Tibial nerve (tissue), 4 donors: ENCODE measurements around the gene BAK1. TPM values are rescaled to one million over a fixed set of nuclear protein-coding genes. Genes with fewer than 3 reads are reported as not detected.

Experiments
- DNase-seq, 2 donors: peaks; one replicate each; pipeline ENCODE4 v3.0.0-alpha.2; 2019; ENCODE audit warnings: low spot score in 2 of 2
- H3K27ac ChIP-seq, 4 donors: fragments of 200-600 bp; sonication (generic) in 3 of 4; one replicate each; pipeline ENCODE4 v1.5.1; 2017 to 2019; ENCODE audit warnings: mild to moderate bottlenecking in 1 of 4
- H3K27me3 ChIP-seq, 2 donors: fragments of 200-600 bp; sonication (generic) in 1 of 2; one replicate each; pipeline versions ENCODE4 v1.5.1 to v1.6.0; 2017 to 2019
- H3K36me3 ChIP-seq, 3 donors: fragments of 200-600 bp; sonication (generic); one replicate each; pipeline ENCODE4 v1.5.1; 2018 to 2019
- H3K4me1 ChIP-seq, 4 donors: fragments of 200-600 bp; sonication (generic) in 3 of 4; one replicate each; pipeline ENCODE4 v1.5.1; 2017 to 2019
- H3K4me3 ChIP-seq, 4 donors: fragments of 200-600 bp; sonication (generic) in 3 of 4; one replicate each; pipeline ENCODE4 v1.5.1; 2017 to 2019; ENCODE audit warnings: mild to moderate bottlenecking in 1 of 4, moderate library complexity in 1 of 4
- H3K9me3 ChIP-seq, 4 donors: fragments of 200-600 bp; sonication (generic) in 3 of 4; one replicate each; pipeline ENCODE4 v1.5.1; 2017 to 2019
- EP300 ChIP-seq, 2 donors: sonication (generic); formaldehyde crosslinking; IDR thresholded peaks; one replicate each; pipeline ENCODE4 v1.6.1; 2017; ENCODE audit warnings: antibody characterized with exemption in 2 of 2, mild to moderate bottlenecking in 1 of 2
- POLR2A ChIP-seq, 2 donors: fragments of 450-650 bp; IDR thresholded peaks; one replicate each; pipeline ENCODE4 v1.6.1; 2017; ENCODE audit warnings: antibody characterized with exemption in 2 of 2, mild to moderate bottlenecking in 2 of 2, moderate library complexity in 2 of 2
- WGBS, 2 donors: methylation state at CpG; one replicate each; pipeline ENCODE4 v1.1.5; 2018; 5-methylcytosine and 5-hydroxymethylcytosine counted together
- total RNA-seq, 4 donors: library from RNA; depleted of rRNA; stranded (reverse); fragments of >200 nt; gene quantifications; one replicate each; pipeline ENCODE4 v1.1.0, GENCODE V29; 2016
- TF ChIP-seq, protein P1 (sequence below), 5 experiments: fragments of 200-600 bp in 3 of 5; fragments of 450-650 bp in 2 of 5; sonication (generic) in 3 of 5; IDR thresholded peaks; one replicate each; pipeline ENCODE4 v1.5.1; 2016 to 2019; ENCODE audit warnings: antibody characterized with exemption in 5 of 5, mild to moderate bottlenecking in 3 of 5, moderate library complexity in 2 of 5

The BAK1 gene
- total RNA-seq, 4 donors from 2014 or later: 7.9 to 15.3 (median 10.1) TPM

DNA sequence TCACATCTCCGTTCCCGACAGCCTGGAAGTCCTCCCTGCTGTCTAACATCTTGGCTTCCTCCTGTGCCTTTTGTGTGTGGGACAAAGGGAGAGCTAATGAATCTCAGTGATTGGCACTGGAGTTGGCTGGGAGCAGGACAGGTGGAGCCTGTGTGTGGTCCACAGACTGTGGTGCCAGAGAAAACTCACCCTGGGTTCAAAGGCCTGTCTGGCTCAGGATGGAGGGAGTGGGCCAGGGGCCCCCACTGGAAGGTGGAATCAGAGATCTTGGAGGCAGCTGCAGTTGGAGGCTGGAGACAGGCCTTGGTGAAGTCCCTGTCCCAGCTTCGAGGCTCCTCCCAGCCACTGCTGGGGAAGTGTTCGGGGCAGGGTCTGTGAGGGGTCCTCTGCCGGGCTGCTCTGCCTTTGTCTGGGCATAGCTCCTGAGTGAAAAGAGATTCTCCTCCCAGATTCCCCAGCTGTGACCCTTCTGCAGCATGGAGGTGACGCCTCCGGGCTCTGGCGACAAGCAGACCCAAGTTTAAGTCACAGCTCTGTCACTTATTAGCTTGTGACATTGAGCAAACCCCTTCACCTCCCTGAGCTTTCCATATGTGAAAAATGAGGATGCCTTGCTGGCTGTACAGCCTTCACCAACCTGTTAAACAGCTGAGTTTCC, 27.2 kb upstream of the BAK1 start:
- H3K4me3 ChIP-seq: no peak overlapping the region
- no peaks in the 10 kb centered on the region for H3K36me3 ChIP-seq
- H3K27ac ChIP-seq: peak overlapping the region; percentile 50 to 94 (median 80)
- no peak for DNase-seq
- H3K4me1 ChIP-seq: peaks cover 0 to 59% (median 49%) of the 10 kb centered on the region in 4 donors
- 44 to 51% methylated on average over 8 of the region's 8 CpGs for WGBS, 2 donors
- H3K27me3 ChIP-seq: no peaks in the 10 kb centered on the region
- H3K9me3 ChIP-seq: peaks cover 0 to 14% (median 0%) of the 10 kb centered on the region in 4 donors
- TF ChIP-seq, protein P1, sequence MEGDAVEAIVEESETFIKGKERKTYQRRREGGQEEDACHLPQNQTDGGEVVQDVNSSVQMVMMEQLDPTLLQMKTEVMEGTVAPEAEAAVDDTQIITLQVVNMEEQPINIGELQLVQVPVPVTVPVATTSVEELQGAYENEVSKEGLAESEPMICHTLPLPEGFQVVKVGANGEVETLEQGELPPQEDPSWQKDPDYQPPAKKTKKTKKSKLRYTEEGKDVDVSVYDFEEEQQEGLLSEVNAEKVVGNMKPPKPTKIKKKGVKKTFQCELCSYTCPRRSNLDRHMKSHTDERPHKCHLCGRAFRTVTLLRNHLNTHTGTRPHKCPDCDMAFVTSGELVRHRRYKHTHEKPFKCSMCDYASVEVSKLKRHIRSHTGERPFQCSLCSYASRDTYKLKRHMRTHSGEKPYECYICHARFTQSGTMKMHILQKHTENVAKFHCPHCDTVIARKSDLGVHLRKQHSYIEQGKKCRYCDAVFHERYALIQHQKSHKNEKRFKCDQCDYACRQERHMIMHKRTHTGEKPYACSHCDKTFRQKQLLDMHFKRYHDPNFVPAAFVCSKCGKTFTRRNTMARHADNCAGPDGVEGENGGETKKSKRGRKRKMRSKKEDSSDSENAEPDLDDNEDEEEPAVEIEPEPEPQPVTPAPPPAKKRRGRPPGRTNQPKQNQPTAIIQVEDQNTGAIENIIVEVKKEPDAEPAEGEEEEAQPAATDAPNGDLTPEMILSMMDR (IDR thresholded peaks at IDR 0.05): no peak
- TF ChIP-seq POLR2A (IDR thresholded peaks at IDR 0.05) (no peak), EP300 (IDR thresholded peaks at IDR 0.05) (no peak)

DNA sequence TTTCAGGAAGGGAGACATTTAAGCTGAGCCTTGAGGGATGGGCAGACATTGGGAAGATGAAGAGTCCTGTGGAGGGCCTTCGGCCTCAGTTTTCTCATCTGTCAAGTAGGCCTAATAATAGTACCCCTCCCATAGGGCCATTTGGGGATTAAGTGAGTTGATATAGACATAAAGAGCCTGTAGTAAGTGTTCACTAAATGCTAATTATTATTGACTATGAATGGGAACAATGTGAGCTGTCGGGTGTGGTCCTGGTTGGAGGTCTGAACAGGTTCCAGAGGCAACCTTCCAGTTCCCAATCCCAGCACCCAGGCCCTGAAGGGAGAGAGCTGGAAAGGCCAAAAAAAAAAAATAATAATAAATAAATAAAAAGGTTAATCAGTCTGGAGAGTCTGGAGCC, 26.6 kb upstream of the BAK1 start:
- no peak for DNase-seq
- 78 to 81% methylated on average over 2 of the region's 2 CpGs for WGBS, 2 donors

DNA sequence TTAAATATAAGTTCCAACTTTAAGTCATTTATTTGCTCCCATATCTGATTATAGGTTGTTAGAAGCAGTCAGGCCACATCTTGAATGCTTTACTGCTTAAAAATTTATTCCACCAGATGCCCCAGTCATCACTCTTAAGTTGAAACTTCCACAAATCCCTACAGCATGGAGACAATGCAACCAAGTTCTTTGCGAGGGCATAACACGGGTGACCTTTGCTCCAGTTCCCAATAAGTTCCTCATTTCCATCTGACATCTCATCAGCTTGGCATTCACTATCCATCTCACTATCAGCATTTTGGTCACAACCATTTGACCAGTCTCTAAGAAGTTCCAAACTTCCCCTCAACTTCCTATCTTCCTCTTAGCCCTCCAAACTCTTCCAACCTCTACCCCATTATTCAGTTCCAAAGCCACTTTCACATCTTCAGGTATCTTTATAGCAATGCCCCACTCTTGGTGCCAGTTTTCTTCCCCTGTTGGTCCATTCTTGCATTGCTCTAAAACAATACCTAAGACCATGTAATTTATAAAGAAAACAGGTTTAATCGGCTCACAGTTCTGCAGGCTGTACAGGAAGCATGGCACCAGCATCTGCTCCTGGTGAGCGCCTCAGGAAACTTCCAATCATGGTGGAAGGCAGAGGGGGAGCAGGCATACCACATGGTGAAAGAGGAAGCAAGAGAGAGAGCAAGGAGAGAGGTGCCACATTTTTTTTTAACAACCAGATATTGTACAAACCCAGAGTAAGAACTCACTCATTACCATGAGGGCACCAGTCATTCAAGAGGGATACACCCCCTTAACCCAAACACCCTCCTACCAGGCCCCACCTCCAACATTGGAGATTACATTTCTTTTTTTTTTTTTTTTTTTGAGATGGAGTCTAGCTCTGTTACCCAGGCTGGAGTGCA, 25.1 kb upstream of the BAK1 start:
- H3K9me3 ChIP-seq: peaks cover 0 to 9% (median 0%) of the 10 kb centered on the region in 4 donors
- H3K4me1 ChIP-seq: peaks cover 0 to 38% (median 32%) of the 10 kb centered on the region in 4 donors
- 79 to 82% methylated on average over 4 of the region's 4 CpGs for WGBS, 2 donors
- H3K27ac ChIP-seq: no peak overlapping the region
- no peaks in the 10 kb centered on the region for H3K27me3 ChIP-seq
- no peak for DNase-seq
- TF ChIP-seq, protein P1 (IDR thresholded peaks at IDR 0.05): no peak
- TF ChIP-seq POLR2A (IDR thresholded peaks at IDR 0.05): no peak
- no peak for TF ChIP-seq EP300 (IDR thresholded peaks at IDR 0.05)
- H3K36me3 ChIP-seq: no peaks in the 10 kb centered on the region
- H3K4me3 ChIP-seq: no peak overlapping the region

More for the DNA sequence above, 26.6 kb upstream of the BAK1 start:
- peak overlapping the region in 2 of 4 donors; percentile 86 to 94 for H3K27ac ChIP-seq
- H3K4me1 ChIP-seq: peaks cover 0 to 53% (median 46%) of the 10 kb centered on the region in 4 donors
- H3K27me3 ChIP-seq: no peaks in the 10 kb centered on the region
- H3K9me3 ChIP-seq: peaks cover 0 to 9% (median 0%) of the 10 kb centered on the region in 4 donors
- TF ChIP-seq, protein P1 (IDR thresholded peaks at IDR 0.05): no peak
- TF ChIP-seq POLR2A (IDR thresholded peaks at IDR 0.05) (no peak), EP300 (IDR thresholded peaks at IDR 0.05) (no peak)
- H3K36me3 ChIP-seq: no peaks in the 10 kb centered on the region
- H3K4me3 ChIP-seq: no peak overlapping the region

DNA sequence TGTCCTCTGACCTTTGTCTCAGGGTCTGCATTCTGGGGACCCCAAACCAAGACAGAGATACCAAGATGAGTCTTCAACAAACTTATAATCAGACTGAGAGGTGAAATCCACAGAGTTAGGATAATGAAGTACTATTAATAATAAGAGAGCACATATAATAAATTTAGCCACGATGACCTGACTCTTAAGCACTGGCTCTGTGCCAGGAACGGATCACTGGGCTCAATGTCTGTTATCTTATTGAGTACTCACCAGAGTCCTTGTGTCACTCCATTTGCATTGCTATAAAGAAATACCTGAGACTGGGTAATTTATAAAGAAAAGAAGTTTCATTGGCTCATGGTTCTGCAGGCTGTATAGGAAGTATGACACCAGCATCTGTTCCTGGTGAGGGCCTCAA, 22.1 kb upstream of the BAK1 start:
- peaks cover 0 to 9% (median 0%) of the 10 kb centered on the region in 4 donors for H3K9me3 ChIP-seq
- peaks cover 0 to 18% (median 9%) of the 10 kb centered on the region in 4 donors for H3K4me1 ChIP-seq
- H3K27me3 ChIP-seq: no peaks in the 10 kb centered on the region
- TF ChIP-seq EP300 (IDR thresholded peaks at IDR 0.05) (no peak), POLR2A (IDR thresholded peaks at IDR 0.05) (no peak)
- TF ChIP-seq, protein P1 (IDR thresholded peaks at IDR 0.05): no peak
- H3K36me3 ChIP-seq: no peaks in the 10 kb centered on the region
- no peak for DNase-seq
- H3K4me3 ChIP-seq: no peak overlapping the region
- 23 to 25% methylated on average over 2 of the region's 2 CpGs for WGBS, 2 donors
- H3K27ac ChIP-seq: no peak overlapping the region
